Left lung (tissue), 10 donors: ENCODE data around the gene LZTS2. TPM values are rescaled to one million over a fixed set of nuclear protein-coding genes. Genes with fewer than 3 reads are reported as not detected.

ENCODE experiments used
- ATAC-seq: fragments of 200-7000 bp; cut with Tn5 transposase; one replicate; pipeline ENCODE4 v1.9.1; 2020; ENCODE audit warnings: moderate library complexity
- DNase-seq, 4 donors: peaks; one replicate each; pipeline ENCODE4 v3.0.0-alpha.2; 2013 to 2020
- H3K27ac ChIP-seq, 2 donors: fragments of 200-600 bp; sonication (generic) in 1 of 2; one replicate each; pipeline versions ENCODE4 v1.5.0 to v1.8.0; 2020 to 2021
- H3K27me3 ChIP-seq, 2 donors: fragments of 200-600 bp; sonication (generic) in 1 of 2; one replicate each; pipeline versions ENCODE4 v1.5.0 to v1.8.0; 2020 to 2021
- H3K36me3 ChIP-seq, 2 donors: fragments of 200-600 bp; sonication (generic) in 1 of 2; one replicate each; pipeline versions ENCODE4 v1.5.0 to v1.8.0; 2020 to 2021
- H3K4me1 ChIP-seq, 2 donors: fragments of 200-600 bp; one replicate each; pipeline ENCODE4 v1.8.0; 2021
- H3K4me3 ChIP-seq, 2 donors: fragments of 200-600 bp; sonication (generic) in 1 of 2; one replicate each; pipeline versions ENCODE4 v1.5.0 to v1.8.0; 2020 to 2021; ENCODE audit warnings: mild to moderate bottlenecking in 1 of 2
- H3K9me3 ChIP-seq, 2 donors: fragments of 200-600 bp; sonication (generic) in 1 of 2; one replicate each; pipeline versions ENCODE4 v1.5.0 to v1.8.0; 2020 to 2021
- CTCF ChIP-seq, 2 donors: fragments of 200-600 bp; sonication (generic) in 1 of 2; IDR thresholded peaks; one replicate each; pipeline versions ENCODE4 v1.5.0 to v1.8.0; 2021; ENCODE audit warnings: antibody characterized with exemption in 2 of 2
- intact Hi-C, 2 donors: fragments of 100-400 bp; cut with DNase I; formaldehyde crosslinking; loops; one replicate each; pipeline versions ENCODE4 v1.11.2 to v1.14.2; 2022
- polyA plus RNA-seq, 6 donors: library from polyadenylated mRNA; unstranded; fragments of 120-200 nt; gene quantifications; one replicate each; pipeline ENCODE4 v1.2.1, GENCODE V29; 2013; ENCODE audit not compliant: insufficient read length in 6 of 6
- total RNA-seq, 2 donors: library from RNA; stranded (reverse); fragmentation: NEBNext Ultra II Directional; extraction: Animal tissue kit (Norgen Biotek cat#: 25700); gene quantifications; one replicate each; pipeline ENCODE4 v1.2.1, GENCODE V29; 2021
- donor health status: DM: no; HTN: yes; CAD: no.
- donor health status: DM: no; HTN: no; CAD: no.

The LZTS2 gene
- total and polyA plus RNA-seq, 8 donors, result 45.2 to 65.7 (median 58.6) TPM

GRCh38 chr10:100968863-100969186 lies 30.8 kb upstream of the LZTS2 start:
- DNase-seq (no peak), ATAC-seq (peak; percentile 30)
- intact Hi-C loops, result no loop called here
- H3K27me3 ChIP-seq, result peaks cover 0 to 15% of the 10 kb centered on the region in 2 donors
- H3K4me1 ChIP-seq, result peaks cover 5 to 15% of the 10 kb centered on the region in 2 donors
- no peaks in the 10 kb centered on the region for H3K9me3 ChIP-seq
- no peak for TF ChIP-seq CTCF (IDR thresholded peaks at IDR 0.05)
- H3K27ac ChIP-seq, result no peak overlapping the region
- peak overlapping the region; percentile 54 to 61 for H3K4me3 ChIP-seq
- peaks cover 0 to 18% of the 10 kb centered on the region in 2 donors for H3K36me3 ChIP-seq

DNA sequence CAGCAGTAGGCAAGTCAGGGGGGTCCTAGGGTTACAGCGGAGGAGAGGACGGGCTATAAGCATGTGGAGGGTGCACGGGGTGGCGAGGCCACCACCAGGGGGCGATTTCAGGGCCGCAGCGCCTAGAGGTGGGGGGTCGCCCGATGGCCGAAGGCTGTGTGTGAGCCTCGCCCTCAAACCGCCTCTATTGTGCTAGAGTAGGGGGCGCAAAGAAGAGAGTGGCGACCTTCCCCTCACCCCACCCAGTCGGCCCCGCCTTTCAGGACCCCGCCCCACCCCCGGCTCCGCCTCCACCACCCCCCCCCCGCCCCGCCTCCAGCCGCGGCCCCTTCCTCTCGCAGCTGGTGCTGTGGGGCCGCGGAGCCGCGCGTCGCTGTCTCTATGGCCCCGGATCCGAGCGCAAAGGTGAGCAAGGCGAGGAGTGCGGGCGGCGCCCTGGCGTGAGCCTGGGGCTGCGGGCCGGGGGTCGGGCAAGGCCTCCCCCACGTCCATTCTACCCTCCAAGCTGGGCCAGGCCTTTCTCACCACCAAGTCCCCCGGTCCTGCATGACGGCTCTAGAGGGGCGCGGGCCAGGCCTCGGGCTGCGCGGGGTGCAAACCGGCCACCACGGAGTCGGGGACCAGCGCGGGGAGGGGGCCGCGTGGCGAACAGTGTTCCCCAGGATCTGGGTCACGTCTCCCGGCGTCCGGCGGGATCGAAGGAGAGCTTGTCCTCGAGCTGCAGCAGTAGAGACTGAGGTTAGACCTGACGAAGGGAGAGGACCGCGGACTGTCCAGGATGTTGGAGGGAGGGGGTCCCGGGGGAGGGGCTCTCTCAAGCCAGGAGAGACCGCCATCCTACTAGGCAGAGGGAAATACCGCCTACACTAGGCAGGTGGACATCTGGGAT lies 30.2 kb upstream of the LZTS2 start, which contains the start of gene SEMA4G:
TSS of gene SEMA4G (plus strand) at position 318 of the 889 bp plus-strand sequence. CDS start 3,409 bp downstream, outside the sequence.
- peak; percentile 81 for ATAC-seq
- H3K9me3 ChIP-seq, result no peaks in the 10 kb centered on the region
- TF ChIP-seq CTCF (IDR thresholded peaks at IDR 0.05), result peak; percentile 37 to 64
- H3K4me3 ChIP-seq, result peak within 1 kb of the TSS; percentile 54 to 61
- H3K27ac ChIP-seq, result no peak within 1 kb of the TSS
- peaks cover 5 to 15% of the 10 kb centered on the region in 2 donors for H3K4me1 ChIP-seq
- intact Hi-C loops, result no loop called here
- peaks cover 0 to 15% of the 10 kb centered on the region in 2 donors for H3K27me3 ChIP-seq
- peaks cover 0 to 12% of the 10 kb centered on the region in 2 donors for H3K36me3 ChIP-seq
- peak in 3 of 4 donors; percentile 42 to 83 (median 49) for DNase-seq

GRCh38 chr10:100970076-100970913 lies 29.3 kb upstream of the LZTS2 start:
- TF ChIP-seq CTCF (IDR thresholded peaks at IDR 0.05), result no peak
- intact Hi-C loops, result no loop called here
- Histone ChIP-seq H3K4me1 (peaks cover 5 to 15% of the 10 kb centered on the region in 2 donors), H3K36me3 (peaks cover 0 to 12% of the 10 kb centered on the region in 2 donors), H3K27ac (no peak overlapping the region), H3K9me3 (no peaks in the 10 kb centered on the region), H3K4me3 (peak overlapping the region; percentile 54 to 61), H3K27me3 (peaks cover 0 to 15% of the 10 kb centered on the region in 2 donors)
- ATAC-seq, result peak; percentile 69
- peak in 1 of 4 donors; percentile 25 for DNase-seq

GRCh38 chr10:100970914-100971811 lies 28.4 kb upstream of the LZTS2 start:
- no peak for TF ChIP-seq CTCF (IDR thresholded peaks at IDR 0.05)
- intact Hi-C loops, result no loop called here
- peaks cover 5 to 15% of the 10 kb centered on the region in 2 donors for H3K4me1 ChIP-seq
- DNase-seq, result no peak
- peaks cover 0 to 15% of the 10 kb centered on the region in 2 donors for H3K27me3 ChIP-seq
- peak; percentile 59 for ATAC-seq
- no peak overlapping the region for H3K27ac ChIP-seq
- H3K36me3 ChIP-seq, result peaks cover 0 to 6% of the 10 kb centered on the region in 2 donors
- no peak overlapping the region for H3K4me3 ChIP-seq
- H3K9me3 ChIP-seq, result no peaks in the 10 kb centered on the region
